Stimulated activated CD8-positive, alpha-beta memory T cell treated with anti-CD3 and anti-CD28 coated beads, Interleukin-7, amount 100 ng/mL, for 1 hour (primary cell): ENCODE data around the gene ZNF717.
"Not testable (repeated sequence)": the region's sequence is repeated elsewhere in the genome, so short reads cannot be mapped to it uniquely, and the experiment has no call there.

Source experiments
- DNase-seq, 2 donors: peaks; one replicate each; pipeline ENCODE4 v3.0.0-alpha.2; 2020; ENCODE audit warnings: low read depth in 2 of 2

The ZNF717 gene

DNA sequence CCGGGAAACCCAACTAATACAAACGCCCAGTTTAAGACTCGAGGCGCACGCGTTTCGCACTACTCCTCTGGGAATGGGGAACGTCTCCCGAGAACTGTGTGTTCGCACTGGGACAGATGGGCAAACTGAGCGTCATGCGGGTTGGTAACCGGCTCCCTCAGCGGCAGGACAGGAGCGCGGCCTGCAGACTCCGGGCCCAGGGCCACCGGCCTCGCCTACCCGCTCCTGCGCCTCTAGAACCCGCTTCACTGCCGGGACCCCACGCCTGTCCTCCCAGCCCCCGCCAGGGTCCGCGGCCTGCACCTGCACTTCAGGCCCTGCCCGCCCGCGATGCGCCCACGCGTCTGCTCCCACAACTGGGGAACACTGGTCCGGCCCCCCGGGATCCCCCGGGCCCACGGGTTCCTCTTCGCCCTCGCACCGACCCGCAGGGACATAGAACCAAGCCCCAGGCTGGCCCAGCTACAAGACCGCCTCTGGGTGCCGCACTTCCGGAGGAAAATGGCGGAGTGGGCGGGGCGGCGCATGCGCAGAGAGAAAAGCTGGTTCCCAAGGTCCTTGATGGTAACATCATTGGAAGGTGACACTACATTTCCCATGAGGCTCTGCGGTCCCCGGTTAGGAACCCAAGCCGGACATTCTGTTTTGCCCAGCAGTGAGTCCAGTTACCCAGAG lies at the start of gene ZNF717:
ZNF717 (minus strand) TSS at position 469 of the 675 bp plus-strand sequence. CDS start 2,187 bp downstream, outside the sequence.
- peak; percentile 81 to 88 for DNase-seq

DNA sequence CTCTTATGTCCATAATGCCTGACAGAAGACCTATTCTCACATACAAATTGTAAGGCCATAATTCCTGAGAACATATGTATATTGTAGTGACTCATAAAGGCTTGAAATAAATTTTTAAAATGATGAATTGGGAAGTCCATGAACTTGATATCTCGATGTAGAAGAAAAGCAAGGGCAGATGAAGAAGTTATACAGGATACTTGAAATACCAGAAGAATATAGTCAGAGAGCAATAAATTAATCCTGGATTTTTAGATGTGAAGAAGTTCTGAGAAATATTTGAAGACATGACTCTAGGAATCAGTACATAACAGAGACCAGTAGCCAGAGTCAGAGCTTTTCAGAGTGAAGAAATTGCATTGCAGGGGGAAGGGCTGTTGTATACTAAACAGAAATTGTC lies 45.7 kb upstream of the ZNF717 start:
- DNase-seq = not testable (repeated sequence)

DNA sequence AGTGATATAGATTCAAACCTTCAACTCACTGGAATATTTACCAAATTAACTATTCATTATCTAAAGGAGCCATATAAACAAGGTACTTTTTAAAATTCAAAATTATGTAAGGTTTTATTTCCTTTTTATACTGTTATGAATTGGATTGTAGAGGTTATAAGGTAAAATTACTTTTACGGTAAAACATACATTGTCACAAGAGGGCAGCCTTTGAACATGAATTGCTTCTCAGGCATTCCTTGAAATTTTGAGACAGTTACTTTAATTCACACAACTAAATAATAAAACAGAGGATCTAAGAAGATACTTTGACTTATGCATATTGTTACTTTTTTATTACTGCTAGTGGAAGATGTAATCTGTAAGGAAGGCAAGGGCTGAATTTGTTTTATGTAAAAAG lies 32.7 kb upstream of the ZNF717 start:
- not testable (repeated sequence) for DNase-seq

DNA sequence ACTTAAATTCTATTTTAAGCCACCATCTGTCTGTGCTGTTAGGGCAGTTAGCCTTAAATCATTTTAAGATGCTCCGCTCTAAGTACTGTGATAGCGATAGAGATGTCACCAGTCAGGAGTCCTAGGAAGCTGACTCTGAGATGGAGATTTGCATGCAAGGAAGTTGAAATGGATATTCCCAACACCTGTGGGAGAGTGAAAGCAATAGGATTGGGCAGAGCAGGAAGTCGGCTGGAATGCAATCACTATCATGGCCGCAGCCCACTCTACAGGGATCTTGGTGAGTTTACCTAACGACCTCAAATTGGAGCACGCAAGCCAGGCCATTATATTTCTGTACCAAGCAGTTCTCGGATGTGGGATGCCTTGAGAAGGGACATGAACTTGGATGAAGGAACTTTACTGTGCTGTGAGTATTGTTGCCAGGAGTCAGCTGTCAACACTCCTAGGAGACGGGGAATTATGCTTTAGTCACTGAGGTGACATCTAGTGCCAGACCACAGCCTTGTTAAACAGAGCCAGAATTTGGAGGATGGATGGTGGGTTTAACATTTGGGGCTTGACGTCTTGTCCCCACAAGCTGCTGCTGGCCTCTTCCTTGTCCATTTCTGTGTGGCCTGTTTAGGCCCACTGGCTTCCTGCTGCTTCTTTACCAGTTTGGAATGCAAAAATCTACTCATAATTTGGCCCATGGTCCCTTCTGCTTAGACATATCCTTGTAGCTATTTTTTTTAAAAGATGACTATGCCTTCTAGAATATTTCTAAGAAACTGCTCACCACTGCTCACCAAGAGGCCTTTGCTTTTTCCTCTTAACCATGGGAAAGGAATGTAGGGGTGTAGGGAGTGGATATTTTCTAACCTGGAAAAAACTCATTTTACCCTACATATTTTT lies 31.2 kb upstream of the ZNF717 start:
- DNase-seq = not testable (repeated sequence)

DNA sequence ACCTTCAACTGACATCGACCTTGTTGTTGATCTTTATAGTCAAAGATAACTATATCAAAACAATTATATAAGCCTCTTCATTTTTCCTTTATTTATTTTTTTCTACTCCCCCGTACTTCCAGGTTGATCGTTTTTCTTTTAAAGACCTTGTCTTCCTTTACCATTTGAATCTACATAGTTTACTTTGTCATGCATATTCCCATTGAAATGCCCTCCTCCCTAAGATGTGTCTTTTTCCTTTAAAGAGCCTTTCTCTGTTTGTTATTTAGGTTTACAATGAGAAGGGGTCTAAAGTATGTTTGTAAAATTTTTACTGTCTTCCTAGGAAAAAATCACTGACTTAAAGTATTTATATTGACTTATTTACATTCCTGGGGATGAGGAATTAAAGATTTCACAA lies 29.4 kb upstream of the ZNF717 start:
- no peak for DNase-seq

DNA sequence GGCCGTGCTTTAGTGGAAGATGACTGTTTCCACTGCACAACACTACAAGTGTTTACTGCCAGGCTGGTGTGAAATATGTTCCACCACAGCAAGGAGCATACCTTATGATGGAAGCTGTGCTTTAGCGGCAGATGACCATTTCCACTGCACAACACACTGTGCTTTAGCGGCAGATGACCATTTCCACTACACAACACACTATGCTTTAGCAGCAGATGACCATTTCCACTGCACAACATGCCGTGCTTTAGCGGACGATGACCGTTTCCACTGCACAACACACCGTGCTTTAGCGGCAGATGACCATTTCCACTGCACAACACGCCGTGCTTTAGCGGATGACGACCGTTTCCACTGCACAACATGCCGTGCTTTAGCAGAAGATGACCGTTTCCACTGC lies 2.8 kb downstream of the ZNF717 start:
- no peak for DNase-seq

DNA sequence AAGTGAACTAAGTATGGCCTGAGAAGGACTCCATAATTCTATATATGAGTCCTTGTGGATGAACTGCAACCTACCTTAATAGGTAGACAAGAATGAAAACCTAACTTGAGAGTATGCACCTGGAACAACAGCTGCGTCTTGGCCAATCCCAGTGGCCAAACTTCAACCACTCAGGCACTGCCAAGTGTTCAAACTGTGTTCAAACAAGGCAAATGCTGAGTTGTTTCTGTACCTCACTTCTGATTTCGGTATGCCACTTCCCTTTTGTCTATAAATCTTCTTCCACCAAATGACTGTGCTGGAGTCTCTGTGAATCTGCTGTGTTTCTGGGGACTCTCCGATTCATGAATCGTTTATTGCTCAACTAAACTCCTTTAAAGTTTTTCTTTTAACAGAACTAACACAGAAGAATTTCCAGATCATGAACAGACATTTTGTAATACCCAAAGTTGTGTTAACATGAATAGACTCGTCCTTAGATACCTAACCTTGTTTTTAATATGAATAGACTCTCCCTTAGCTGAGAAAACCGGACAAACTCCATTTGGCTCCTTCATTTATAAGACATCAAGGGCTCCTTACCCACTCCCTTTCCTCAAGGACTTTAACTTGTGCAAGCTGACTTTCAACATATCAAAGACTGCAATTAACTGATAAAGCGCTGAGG lies 4.1 kb downstream of the ZNF717 start:
- no peak for DNase-seq

DNA sequence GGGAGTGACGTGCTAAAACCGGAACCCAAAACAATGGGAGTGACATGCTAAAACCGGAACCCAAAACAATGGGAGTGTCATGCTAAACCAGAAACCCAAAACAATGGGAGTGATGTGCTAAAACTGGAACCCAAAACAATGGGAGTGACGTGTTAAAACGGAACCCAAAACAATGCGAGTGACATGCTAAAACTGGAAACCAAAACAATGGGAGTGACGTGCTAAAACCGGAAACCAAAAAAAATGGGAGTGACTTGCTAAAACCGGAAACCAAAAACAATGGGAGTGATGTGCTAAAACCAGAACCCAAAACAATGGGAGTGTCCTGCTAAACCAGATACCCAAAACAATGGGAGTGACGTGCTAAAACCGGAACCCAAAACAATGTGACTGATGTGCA lies 7.6 kb downstream of the ZNF717 start:
- DNase-seq = not testable (repeated sequence)

DNA sequence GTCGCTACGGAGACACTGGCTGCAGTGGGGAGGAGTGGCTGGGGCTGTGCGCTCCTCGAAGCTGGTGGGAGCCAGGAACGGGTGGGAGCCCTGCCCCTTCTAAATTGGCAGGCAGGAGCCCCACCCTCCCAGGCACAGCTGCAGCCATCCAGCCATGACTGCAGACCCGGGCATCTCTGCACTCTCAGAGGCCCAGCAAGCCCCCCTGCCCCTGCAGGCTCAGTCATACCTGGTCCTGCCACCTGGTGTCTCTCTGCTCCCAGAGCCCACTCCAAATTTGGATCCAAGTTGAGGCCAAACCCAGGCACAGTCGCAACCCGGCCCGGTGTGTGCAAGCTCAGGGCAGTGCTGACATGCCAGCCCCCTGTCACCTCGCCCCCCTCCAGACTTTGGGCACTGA lies 13.7 kb downstream of the ZNF717 start:
- DNase-seq = not testable (repeated sequence)

DNA sequence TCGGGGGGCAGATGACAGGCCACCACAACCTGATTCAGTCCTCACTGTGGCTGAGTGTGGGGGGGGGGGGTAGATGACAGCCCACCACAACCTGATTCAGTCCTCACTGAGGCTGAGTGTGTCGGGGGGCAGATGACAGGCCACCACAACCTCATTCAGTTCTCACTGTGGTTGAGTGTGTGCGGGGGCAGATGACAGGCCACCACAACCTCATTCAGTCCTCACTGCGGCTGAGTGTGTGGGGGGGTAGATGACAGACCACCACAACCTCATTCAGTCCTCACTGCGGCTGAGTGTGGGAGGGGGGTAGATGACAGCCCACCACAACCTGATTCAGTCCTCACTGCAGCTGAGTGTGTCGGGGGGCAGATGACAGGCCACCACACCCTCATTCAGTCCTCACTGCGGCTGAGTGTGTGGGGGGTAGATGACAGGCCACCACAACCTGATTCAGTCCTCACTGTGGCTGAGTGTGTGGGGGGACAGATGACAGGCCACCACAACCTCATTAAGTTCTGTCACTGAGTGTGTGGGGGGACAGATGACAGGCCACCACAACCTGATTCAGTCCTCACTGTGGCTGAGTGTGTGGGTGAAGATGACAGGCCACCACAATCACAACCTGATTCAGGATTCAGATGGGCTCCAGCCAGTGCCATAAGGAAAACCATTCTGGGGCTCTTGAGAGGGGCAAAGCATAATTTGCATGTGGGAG lies 16.9 kb downstream of the ZNF717 start:
- no peak for DNase-seq

DNA sequence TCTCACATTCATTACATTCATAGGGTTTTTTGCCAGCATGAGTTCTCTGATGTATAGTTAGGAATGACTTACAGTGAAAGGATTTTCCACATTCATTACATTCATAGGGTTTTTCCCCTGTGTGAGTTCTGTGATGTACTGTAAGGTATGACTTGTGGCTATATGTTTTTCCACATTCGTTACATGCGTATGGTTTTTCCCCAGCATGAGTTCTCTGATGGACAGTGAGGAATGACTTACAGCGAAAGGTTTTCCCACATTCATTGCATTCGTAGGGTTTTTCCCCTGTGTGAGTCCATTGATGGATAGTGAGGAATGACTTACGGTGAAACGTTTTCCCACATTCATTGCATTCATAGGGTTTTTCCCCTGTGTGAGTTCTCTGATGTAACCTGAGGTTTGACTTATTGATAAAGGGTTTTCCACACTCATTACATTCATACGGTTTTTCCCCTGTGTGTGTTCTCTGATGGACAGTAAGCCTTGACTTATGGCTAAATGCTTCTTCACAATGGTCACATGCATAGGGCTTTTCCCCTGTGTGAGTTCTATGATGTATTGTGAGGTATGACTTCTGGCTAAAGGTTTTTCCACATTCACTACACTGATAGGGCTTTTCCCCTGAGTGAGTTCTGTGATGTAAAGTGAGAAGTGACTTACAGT lies 47.4 kb downstream of the ZNF717 start:
- no peak for DNase-seq

DNA sequence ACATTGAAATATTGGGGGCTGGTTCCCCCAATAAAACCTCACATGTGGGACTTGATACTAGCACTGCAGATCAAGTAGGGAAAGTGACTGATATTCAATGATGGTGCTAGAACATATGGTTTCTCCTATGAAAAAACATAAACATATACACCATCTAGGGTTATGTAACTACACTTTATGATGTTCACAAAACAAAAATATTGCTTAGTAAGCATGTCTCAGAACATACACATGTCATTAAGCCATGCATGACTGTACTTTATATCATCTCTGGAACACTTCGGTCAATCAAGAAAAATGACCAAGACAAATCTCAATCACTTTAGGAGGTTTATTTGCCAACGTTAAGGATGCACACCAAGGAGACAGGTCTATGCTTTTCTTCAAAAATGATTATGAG lies 57.4 kb downstream of the ZNF717 start:
- DNase-seq = no peak

DNA sequence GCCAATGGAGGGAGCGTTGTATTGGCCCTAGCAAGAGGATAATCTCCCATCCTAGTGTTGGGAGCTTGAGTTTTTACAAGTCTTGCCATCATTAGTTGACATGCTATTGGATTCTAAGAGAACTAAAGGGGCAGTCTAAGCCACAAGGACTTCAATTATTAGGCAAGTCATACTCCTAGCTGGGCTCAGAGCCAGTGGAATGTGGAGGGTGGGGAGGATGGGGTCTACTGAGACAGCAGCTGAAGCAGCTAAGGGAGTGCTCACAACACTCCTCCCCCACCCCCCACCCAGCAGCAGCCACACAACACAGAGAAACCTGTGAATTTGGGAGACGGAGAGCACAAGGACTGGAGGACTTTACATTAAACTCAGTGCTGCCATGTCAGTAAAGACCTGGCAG lies 93.3 kb downstream of the ZNF717 start:
- no peak for DNase-seq

DNA sequence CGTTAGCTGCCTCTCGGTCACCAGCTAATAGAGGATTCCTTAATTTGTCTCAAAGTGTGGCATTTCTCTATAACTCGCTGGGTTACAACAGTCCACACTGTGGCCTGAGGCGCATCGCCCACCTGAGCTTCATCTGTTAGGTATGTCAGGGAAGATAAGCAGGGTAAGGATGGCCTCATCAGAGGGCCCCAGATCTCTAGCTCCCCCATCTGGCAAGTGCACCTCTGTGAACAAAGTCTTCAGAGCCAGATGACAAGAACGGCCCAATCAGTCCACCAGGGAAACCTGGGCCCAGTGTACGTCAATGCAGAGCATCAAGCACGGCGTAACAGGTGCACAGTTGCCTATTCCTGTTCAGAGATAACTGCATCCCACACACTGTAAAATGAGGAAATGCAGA lies 98.0 kb downstream of the ZNF717 start:
- no peak for DNase-seq
